Stimulated activated naive CD8-positive, alpha-beta T cell treated with anti-CD3 and anti-CD28 coated beads, Interleukin-15, amount 100 ng/mL, for 72 hours (primary cell): ENCODE results near the gene CAPS.
A peak's percentile ranks its signal among the peaks of the same experiment; 100 is the strongest.
"Not testable (repeated sequence)": the region's sequence is repeated elsewhere in the genome, so short reads cannot be mapped to it uniquely, and the experiment has no call there.

Experiments used
- ATAC-seq: fragments of 150-1000 bp; cut with Tn5 transposase; 2 replicates; pipeline ENCODE4 v1.10.0; 2021; ENCODE audit warnings: mild to moderate bottlenecking, moderate library complexity
- DNase-seq, 2 donors: peaks; one replicate each; pipeline ENCODE4 v3.0.0; 2021 to 2022
- H3K27ac Mint-ChIP-seq, 2 donors: one replicate each; pipeline ENCODE4 v1.8.0; 2022; ENCODE audit warnings: mild to moderate bottlenecking in 2 of 2, mixed read lengths in 2 of 2, moderate library complexity in 2 of 2
- H3K27me3 Mint-ChIP-seq: one replicate; pipeline ENCODE4 v1.8.0; 2022; ENCODE audit warnings: mixed read lengths
- H3K4me1 Mint-ChIP-seq: one replicate; pipeline ENCODE4 v1.8.0; 2022; ENCODE audit warnings: mild to moderate bottlenecking, mixed read lengths
- H3K4me3 Mint-ChIP-seq, 2 donors: one replicate each; pipeline ENCODE4 v1.8.0; 2022; ENCODE audit warnings: mild to moderate bottlenecking in 2 of 2, mixed read lengths in 2 of 2, moderate library complexity in 1 of 2
- H3K9me3 Mint-ChIP-seq, 2 donors: one replicate each; pipeline ENCODE4 v1.8.0; 2022; ENCODE audit warnings: mixed read lengths in 2 of 2

CAPS gene

GRCh38 chr19:5913739-5914357, at the start of gene CAPS:
Gene CAPS (plus strand): TSS chr19:5914254. CDS start chr19:5914407, 153 bp downstream.
- no peaks in the 10 kb centered on the region for H3K9me3 Mint-ChIP-seq
- no peak for DNase-seq
- ATAC-seq: no peak
- H3K27me3 Mint-ChIP-seq: no peaks in the 10 kb centered on the region
- H3K27ac Mint-ChIP-seq: peak within 1 kb of the TSS; percentile 76 to 85
- no peaks in the 10 kb centered on the region for H3K4me1 Mint-ChIP-seq
- H3K4me3 Mint-ChIP-seq: no peak within 1 kb of the TSS

GRCh38 chr19:5864725-5865486, 49.1 kb upstream of the CAPS start:
- no peaks in the 10 kb centered on the region for H3K9me3 Mint-ChIP-seq
- no peak overlapping the region for H3K4me3 Mint-ChIP-seq
- no peaks in the 10 kb centered on the region for H3K4me1 Mint-ChIP-seq
- peaks cover 9% of the 10 kb centered on the region for H3K27me3 Mint-ChIP-seq
- no peak for ATAC-seq
- no peak for DNase-seq
- H3K27ac Mint-ChIP-seq: peak overlapping the region in 1 of 2 donors; percentile 46

- DNase-seq (no peak), ATAC-seq (no peak)
- H3K9me3 Mint-ChIP-seq: no peaks in the 10 kb centered on the region
- no peak overlapping the region for H3K4me3 Mint-ChIP-seq
- no peaks in the 10 kb centered on the region for H3K4me1 Mint-ChIP-seq
- no peak overlapping the region for H3K27ac Mint-ChIP-seq
- H3K27me3 Mint-ChIP-seq: peaks cover 9% of the 10 kb centered on the region
These were observed 48.3 kb upstream of the CAPS start for GRCh38 chr19:5865772-5866171.

- no peak for DNase-seq
- no peak for ATAC-seq
- no peak overlapping the region for H3K4me3 Mint-ChIP-seq
- no peaks in the 10 kb centered on the region for H3K4me1 Mint-ChIP-seq
- H3K27me3 Mint-ChIP-seq: peaks cover 9% of the 10 kb centered on the region
- H3K27ac Mint-ChIP-seq: peak overlapping the region; percentile 12 to 38
- H3K9me3 Mint-ChIP-seq: no peaks in the 10 kb centered on the region
These were observed 46.6 kb upstream of the CAPS start for GRCh38 chr19:5867201-5868136.

- no peak for ATAC-seq
- Mint-ChIP-seq H3K27ac (peak overlapping the region in 1 of 2 donors; percentile 43), H3K27me3 (peaks cover 1% of the 10 kb centered on the region), H3K9me3 (no peaks in the 10 kb centered on the region), H3K4me1 (no peaks in the 10 kb centered on the region), H3K4me3 (no peak overlapping the region)
- DNase-seq: no peak
These were observed 43.1 kb upstream of the CAPS start for GRCh38 chr19:5870986-5871394.

GRCh38 chr19:5873617-5874199, 40.3 kb upstream of the CAPS start:
- peak overlapping the region in 1 of 2 donors; percentile 12 for H3K27ac Mint-ChIP-seq
- peaks cover 23% of the 10 kb centered on the region for H3K27me3 Mint-ChIP-seq
- no peaks in the 10 kb centered on the region for H3K9me3 Mint-ChIP-seq
- no peak for ATAC-seq
- no peak overlapping the region for H3K4me3 Mint-ChIP-seq
- no peaks in the 10 kb centered on the region for H3K4me1 Mint-ChIP-seq
- no peak for DNase-seq

GRCh38 chr19:5874496-5874895, 39.6 kb upstream of the CAPS start:
- not testable (repeated sequence) for ATAC-seq, H3K4me3 Mint-ChIP-seq, H3K9me3 Mint-ChIP-seq, H3K27ac Mint-ChIP-seq, DNase-seq, H3K4me1 Mint-ChIP-seq
- peaks cover 30% of the 10 kb centered on the region for H3K27me3 Mint-ChIP-seq

GRCh38 chr19:5877427-5877826, 36.6 kb upstream of the CAPS start:
- no peaks in the 10 kb centered on the region for H3K4me1 Mint-ChIP-seq
- no peak for ATAC-seq
- H3K4me3 Mint-ChIP-seq: no peak overlapping the region
- DNase-seq: no peak
- no peaks in the 10 kb centered on the region for H3K9me3 Mint-ChIP-seq
- H3K27ac Mint-ChIP-seq: no peak overlapping the region
- H3K27me3 Mint-ChIP-seq: peaks cover 41% of the 10 kb centered on the region

GRCh38 chr19:5877882-5878281, 36.2 kb upstream of the CAPS start:
- Mint-ChIP-seq H3K4me3 (no peak overlapping the region), H3K9me3 (no peaks in the 10 kb centered on the region), H3K4me1 (no peaks in the 10 kb centered on the region), H3K27ac (no peak overlapping the region), H3K27me3 (peaks cover 41% of the 10 kb centered on the region)
- ATAC-seq (no peak), DNase-seq (no peak)

GRCh38 chr19:5880196-5880595, 33.9 kb upstream of the CAPS start:
- Mint-ChIP-seq H3K9me3 (no peaks in the 10 kb centered on the region), H3K27ac (no peak overlapping the region), H3K27me3 (peaks cover 44% of the 10 kb centered on the region), H3K4me1 (no peaks in the 10 kb centered on the region), H3K4me3 (no peak overlapping the region)
- DNase-seq: no peak
- ATAC-seq: no peak

- H3K4me1 Mint-ChIP-seq: no peaks in the 10 kb centered on the region
- peaks cover 49% of the 10 kb centered on the region for H3K27me3 Mint-ChIP-seq
- no peak overlapping the region for H3K27ac Mint-ChIP-seq
- ATAC-seq (no peak), DNase-seq (no peak)
- H3K9me3 Mint-ChIP-seq: no peaks in the 10 kb centered on the region
- H3K4me3 Mint-ChIP-seq: no peak overlapping the region
These were observed 33.4 kb upstream of the CAPS start for GRCh38 chr19:5880604-5881078.

GRCh38 chr19:5881543-5882299, 32.3 kb upstream of the CAPS start:
- H3K27ac Mint-ChIP-seq: no peak overlapping the region
- DNase-seq (no peak), ATAC-seq (no peak)
- H3K4me3 Mint-ChIP-seq: no peak overlapping the region
- no peaks in the 10 kb centered on the region for H3K4me1 Mint-ChIP-seq
- peaks cover 47% of the 10 kb centered on the region for H3K27me3 Mint-ChIP-seq
- H3K9me3 Mint-ChIP-seq: no peaks in the 10 kb centered on the region

GRCh38 chr19:5882421-5882968, 31.6 kb upstream of the CAPS start:
- no peak for ATAC-seq
- H3K4me1 Mint-ChIP-seq: no peaks in the 10 kb centered on the region
- H3K27me3 Mint-ChIP-seq: peaks cover 44% of the 10 kb centered on the region
- no peak for DNase-seq
- H3K9me3 Mint-ChIP-seq: no peaks in the 10 kb centered on the region
- no peak overlapping the region for H3K27ac Mint-ChIP-seq
- no peak overlapping the region for H3K4me3 Mint-ChIP-seq

GRCh38 chr19:5883157-5883873, 30.7 kb upstream of the CAPS start:
- not testable (repeated sequence) for ATAC-seq, H3K4me3 Mint-ChIP-seq, DNase-seq

More at GRCh38 chr19:5883157-5883873, 30.7 kb upstream of the CAPS start:
- H3K27me3 Mint-ChIP-seq: peaks cover 45% of the 10 kb centered on the region
- H3K4me1 Mint-ChIP-seq, H3K27ac Mint-ChIP-seq, H3K9me3 Mint-ChIP-seq: not testable (repeated sequence)
